Measurements from ENCODE around the gene ATP10A. TPM values are rescaled to one million over a fixed set of nuclear protein-coding genes. Genes with fewer than 3 reads are reported as not detected.

The ATP10A gene
- total and polyA plus RNA-seq, 2 of the 8 experiments (the other 6 are each of a cell fraction or from before 2014, with no cell fraction given), result 2.0 to 2.8 TPM

DNA sequence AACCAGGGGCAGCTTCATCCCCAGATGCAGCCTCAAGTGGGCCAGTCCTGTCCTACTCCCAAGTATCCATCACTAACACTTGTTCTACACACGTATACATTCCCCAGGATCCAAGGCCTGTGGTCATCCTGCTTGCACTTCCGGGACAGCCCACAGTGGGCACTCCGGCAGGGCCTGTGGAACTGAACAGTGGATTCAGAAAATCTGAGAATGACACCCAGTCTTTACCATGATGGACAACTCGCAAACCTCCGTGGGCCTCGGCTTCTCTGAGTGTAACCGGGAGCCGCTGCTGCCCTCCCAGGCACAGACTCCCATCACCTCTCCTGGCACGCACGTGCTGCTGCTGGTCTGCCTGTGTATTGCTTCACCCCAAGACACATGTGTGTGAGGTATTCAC lies 59.6 kb downstream of the ATP10A start (continued):
- TF ChIP-seq ATF2 (IDR thresholded peaks at IDR 0.05; ENCODE audit: low read length) (no peak), TCF12 (IDR thresholded peaks at IDR 0.05; ENCODE audit: low read depth, low read length) (no peak), TBP (IDR thresholded peaks at IDR 0.05; ENCODE audit: low read depth, low read length) (no peak), SP1 (IDR thresholded peaks at IDR 0.05; ENCODE audit: low read depth, low read length) (no peak), JUND (IDR thresholded peaks at IDR 0.05; ENCODE audit: low read length) (no peak), EGR1 (IDR thresholded peaks at IDR 0.05; ENCODE audit: borderline replicate concordance, low read depth, low read length) (no peak), HDAC6 (IDR thresholded peaks at IDR 0.05; ENCODE audit: low read depth, low read length) (no peak), BACH1 (IDR thresholded peaks at IDR 0.05; ENCODE audit: low read length) (no peak)

Data from H1 (cell line).